HTERT RPE-1 (cell line): Measurements from ENCODE around the gene ZNF469.

ENCODE experiments used
- in situ Hi-C: fragments of 300-500 bp; cut with MboI; formaldehyde crosslinking; loops from 4 replicates; pipeline ENCODE4 v1.14.3; 2020; ENCODE audit warnings: low sequenced_read_pairs

ZNF469 gene

DNA sequence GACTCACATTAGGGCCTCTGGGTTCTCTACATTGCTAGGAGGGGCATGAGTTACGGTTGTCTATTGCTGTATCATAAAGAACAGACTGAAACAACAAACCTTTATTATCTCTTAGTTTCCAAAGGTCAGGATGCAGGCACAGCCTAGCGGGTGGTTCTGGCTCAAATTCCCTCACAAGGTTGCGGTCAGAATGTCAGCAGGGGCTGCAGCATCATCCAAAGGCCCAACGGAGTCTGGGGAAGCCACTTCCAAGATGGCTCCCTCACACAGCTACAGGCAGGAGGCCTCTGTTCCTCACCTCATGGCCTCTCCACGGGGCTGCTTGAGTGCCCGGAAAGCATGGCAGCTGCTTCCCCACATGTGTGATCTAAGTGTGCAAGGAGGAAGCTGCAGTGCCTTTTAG, 40.7 kb downstream of the ZNF469 start:
- in situ Hi-C loops = no loop called here

DNA sequence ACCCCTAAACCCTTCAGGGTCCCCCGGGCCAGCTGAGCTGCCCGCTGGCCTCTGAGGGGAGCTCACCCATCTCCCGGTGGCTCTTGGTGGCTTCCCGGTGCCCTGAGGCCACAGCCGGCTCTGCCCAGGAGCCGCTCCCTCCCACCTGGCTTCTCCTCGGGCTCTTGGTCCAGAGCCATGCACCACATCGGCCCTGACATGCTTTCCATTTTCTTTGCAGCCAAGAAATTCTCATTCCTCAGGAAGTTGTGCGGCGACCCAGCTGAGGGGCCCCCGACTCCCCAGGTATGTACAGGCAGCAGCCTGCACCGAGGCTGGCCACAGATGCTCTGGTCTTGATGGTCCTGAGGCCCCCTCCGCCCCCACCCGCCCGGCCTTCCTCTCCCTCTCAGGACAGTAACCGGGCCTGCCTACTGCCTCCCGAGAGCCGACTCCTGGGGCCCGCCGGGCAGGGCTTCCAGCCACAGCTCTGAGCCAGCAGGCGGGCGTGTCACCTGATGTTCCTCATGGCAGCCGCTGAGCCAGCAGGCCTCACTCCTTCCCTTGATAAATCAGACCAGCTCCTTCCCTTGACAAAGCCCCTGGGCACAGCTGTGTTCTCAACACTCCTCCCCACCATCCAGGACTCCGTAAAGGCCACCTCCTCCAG, 42.0 kb downstream of the ZNF469 start:
- in situ Hi-C loops = no loop called here

- in situ Hi-C loops = no loop called here
Observed at GRCh38 chr16:88426018-88426417, 43.3 kb downstream of the ZNF469 start.

- in situ Hi-C loops = no loop called here
Observed at GRCh38 chr16:88427376-88427775, 44.6 kb downstream of the ZNF469 start.

DNA sequence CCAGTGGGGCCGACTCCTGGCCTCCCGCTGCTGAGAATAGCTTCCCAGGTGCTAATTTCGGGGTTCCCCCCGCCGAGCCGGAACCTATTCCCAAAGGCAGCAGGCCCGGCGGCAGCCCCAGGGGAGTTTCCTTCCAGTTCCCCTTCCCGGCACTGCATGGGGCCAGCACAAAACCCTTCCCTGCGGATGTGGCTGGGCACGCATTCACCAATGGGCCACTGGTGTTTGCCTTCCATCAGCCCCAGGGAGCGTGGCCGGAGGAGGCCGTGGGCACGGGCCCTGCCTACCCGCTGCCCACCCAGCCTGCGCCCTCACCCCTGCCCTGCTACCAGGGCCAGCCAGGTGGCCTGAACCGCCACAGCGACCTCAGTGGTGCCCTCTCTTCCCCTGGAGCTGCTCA, 45.4 kb downstream of the ZNF469 start:
- in situ Hi-C loops = no loop called here

DNA sequence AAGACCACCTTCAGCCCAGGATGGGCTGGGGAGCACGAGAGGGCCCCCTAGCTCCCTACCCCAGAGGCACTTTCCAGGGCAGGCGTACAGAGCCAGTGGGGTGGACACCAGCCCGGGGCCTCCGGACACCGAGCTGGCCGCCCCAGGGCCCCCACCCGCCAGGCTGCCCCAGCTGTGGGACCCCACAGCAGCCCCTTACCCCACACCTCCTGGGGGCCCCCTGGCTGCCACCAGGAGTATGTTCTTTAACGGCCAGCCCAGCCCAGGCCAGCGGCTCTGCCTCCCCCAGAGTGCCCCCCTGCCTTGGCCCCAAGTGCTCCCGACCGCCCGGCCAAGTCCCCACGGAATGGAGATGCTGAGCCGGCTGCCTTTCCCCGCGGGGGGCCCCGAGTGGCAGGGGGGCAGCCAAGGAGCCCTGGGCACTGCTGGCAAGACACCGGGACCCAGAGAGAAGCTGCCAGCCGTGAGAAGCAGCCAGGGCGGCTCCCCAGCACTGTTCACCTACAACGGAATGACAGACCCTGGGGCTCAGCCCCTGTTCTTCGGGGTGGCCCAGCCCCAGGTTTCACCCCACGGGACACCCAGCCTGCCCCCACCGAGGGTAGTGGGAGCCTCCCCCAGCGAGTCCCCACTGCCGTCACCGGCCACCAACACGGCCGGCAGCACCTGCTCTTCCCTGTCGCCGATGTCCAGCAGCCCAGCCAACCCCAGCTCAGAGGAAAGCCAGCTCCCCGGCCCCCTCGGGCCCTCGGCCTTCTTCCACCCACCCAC, 46.0 kb downstream of the ZNF469 start:
- in situ Hi-C loops = no loop called here

DNA sequence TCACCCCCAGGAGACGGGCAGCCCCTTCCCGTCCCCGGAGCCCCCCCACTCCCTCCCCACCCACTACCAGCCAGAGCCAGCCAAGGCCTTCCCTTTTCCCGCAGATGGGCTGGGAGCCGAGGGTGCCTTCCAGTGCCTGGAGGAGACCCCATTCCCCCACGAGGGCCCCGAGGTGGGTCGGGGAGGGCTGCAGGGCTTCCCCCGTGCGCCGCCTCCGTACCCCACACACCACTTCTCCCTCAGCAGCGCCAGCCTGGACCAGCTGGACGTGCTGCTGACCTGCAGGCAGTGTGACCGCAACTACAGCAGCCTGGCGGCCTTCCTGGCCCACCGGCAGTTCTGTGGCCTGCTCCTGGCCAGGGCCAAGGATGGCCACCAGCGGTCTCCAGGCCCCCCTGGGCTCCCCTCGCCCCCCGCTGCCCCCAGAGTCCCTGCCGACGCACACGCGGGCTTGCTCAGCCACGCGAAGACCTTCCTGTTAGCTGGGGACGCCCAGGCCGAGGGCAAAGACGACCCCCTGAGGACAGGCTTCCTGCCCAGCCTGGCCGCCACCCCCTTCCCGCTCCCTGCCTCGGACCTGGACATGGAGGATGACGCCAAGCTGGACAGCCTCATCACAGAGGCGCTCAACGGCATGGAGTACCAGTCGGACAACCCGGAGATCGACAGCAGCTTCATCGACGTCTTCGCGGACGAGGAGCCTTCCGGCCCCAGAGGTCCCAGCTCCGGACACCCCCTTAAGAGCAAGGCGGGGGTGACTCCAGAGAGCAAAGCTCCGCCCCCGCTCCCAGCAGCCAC, 46.8 kb downstream of the ZNF469 start:
- in situ Hi-C loops = no loop called here

GRCh38 chr16:88430185-88430523, 47.4 kb downstream of the ZNF469 start:
- in situ Hi-C loops = no loop called here

DNA sequence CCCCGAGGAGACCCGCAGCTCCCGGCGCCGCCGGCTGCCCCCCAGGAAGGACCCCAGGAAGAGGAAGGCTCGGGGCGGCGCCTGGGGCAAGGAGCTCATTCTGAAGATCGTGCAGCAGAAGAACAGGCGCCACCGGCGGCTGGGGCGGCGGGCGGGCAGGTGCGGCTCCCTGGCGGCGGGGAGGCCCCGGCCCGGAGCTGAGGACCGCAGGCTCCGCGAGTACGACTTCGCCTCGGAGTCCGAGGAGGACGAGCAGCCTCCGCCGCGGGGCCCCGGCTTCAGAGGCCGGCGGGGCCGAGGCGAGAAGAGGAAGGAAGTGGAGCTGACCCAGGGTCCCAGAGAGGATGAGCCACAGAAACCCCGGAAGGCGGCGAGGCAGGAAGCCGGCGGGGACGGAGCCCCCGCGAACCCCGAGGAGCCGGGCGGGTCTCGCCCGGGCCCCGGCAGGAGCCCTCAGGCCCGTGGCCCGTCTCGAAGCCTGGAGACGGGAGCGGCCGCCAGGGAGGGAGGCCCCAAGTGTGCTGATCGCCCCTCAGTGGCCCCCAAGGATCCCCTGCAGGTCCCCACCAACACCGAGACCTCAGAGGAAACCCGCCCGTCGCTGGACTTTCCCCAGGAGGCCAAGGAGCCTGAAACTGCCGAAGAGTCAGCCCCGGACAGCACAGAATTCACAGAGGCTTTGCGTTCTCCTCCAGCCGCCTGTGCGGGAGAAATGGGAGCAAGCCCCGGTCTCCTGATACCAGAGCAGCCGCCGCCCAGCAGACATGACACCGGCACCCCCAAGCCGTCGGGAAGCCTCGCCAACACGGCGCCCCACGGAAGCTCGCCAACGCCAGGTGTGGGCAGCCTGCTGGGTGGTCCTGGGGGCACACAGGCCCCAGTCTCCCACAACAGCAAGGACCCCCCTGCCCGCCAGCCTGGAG, 48.0 kb downstream of the ZNF469 start:
- in situ Hi-C loops = no loop called here

- in situ Hi-C loops = no loop called here
Observed at GRCh38 chr16:88431651-88432050, 48.9 kb downstream of the ZNF469 start.

DNA sequence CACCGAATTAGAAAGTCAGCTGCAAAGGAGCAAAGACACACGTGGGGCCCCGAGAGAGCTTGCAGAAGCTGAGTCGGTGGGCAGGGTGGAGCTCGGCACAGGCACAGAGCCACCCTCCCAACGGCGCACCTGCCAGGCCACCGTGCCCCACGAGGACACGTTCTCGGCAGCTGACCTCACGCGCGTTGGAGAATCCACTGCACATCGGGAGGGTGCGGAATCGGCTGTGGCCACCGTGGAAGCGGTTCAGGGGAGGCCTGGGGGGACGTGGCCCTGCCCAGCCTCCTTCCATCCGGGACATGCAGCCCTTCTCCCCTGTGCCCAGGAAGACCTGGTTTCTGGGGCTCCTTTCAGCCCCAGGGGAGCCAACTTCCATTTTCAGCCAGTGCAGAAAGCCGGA, 49.4 kb downstream of the ZNF469 start:
- in situ Hi-C loops = no loop called here
